Measurements from ENCODE around the gene GTF3C5. TPM values are rescaled to one million over a fixed set of nuclear protein-coding genes. Genes with fewer than 3 reads are reported as not detected.

The GTF3C5 gene
- total and polyA plus RNA-seq, 2 experiments from 2014 or later = 52.5 to 66.0 TPM

GRCh38 chr9:133014696-133015095 is 16.1 kb upstream of the GTF3C5 start:
- Histone ChIP-seq H3K4me1 (ENCODE audit: insufficient read depth) (no peaks in the 10 kb centered on the region), H3K36me3 (replicated peaks; ENCODE audit: insufficient read depth, low read depth) (no peaks in the 10 kb centered on the region), H3K4me3 (no peak overlapping the region), H3K9me2 (replicated peaks; ENCODE audit: insufficient read depth) (no peaks in the 10 kb centered on the region), H3K27me3 (no peaks in the 10 kb centered on the region), H4K20me1 (ENCODE audit: insufficient read depth, poor library complexity, severe bottlenecking) (no peaks in the 10 kb centered on the region), H2AFZ (no peak overlapping the region), H3K4me2 (no peak overlapping the region), H3K27ac (no peak overlapping the region), H3K9me3 (ENCODE audit: low read depth) (no peaks in the 10 kb centered on the region), H3K79me2 (no peaks in the 10 kb centered on the region)
- TF ChIP-seq EZH2 (IDR thresholded peaks at IDR 0.05; ENCODE audit: borderline replicate concordance) (no peak), EZH2phosphoT487 (IDR thresholded peaks at IDR 0.05; ENCODE audit: low read depth, severe bottlenecking, unreplicated experiment) (no peak), CTCF (IDR thresholded peaks at IDR 0.05; ENCODE audit: poor library complexity) (no peak)
- no peak for DNase-seq (ENCODE audit: low spot score)
- 84% methylated on average over 5 of the region's 5 CpGs for WGBS (ENCODE audit: low lambda C conversion rate, missing lambda C conversion rate)

- no peak for DNase-seq (ENCODE audit: low spot score)
- no peaks in the 10 kb centered on the region for H3K36me3 ChIP-seq (replicated peaks; ENCODE audit: insufficient read depth, low read depth)
- H2AFZ ChIP-seq = no peak overlapping the region
Observed at GRCh38 chr9:133023117-133023890, 7.5 kb upstream of the GTF3C5 start.

GRCh38 chr9:133026426-133026825 is 4.4 kb upstream of the GTF3C5 start:
- 70% methylated on average over 3 of the region's 3 CpGs for WGBS (ENCODE audit: low lambda C conversion rate, missing lambda C conversion rate)
- TF ChIP-seq CTCF (IDR thresholded peaks at IDR 0.05; ENCODE audit: poor library complexity) = no peak
- no peak for TF ChIP-seq EZH2 (IDR thresholded peaks at IDR 0.05; ENCODE audit: borderline replicate concordance)
- no peak for TF ChIP-seq EZH2phosphoT487 (IDR thresholded peaks at IDR 0.05; ENCODE audit: low read depth, severe bottlenecking, unreplicated experiment)
- H3K9me2 ChIP-seq (replicated peaks; ENCODE audit: insufficient read depth) = no peaks in the 10 kb centered on the region

More at GRCh38 chr9:133023117-133023890, 7.5 kb upstream of the GTF3C5 start:
- no peaks in the 10 kb centered on the region for H3K4me1 ChIP-seq (ENCODE audit: insufficient read depth)
- TF ChIP-seq EZH2 (IDR thresholded peaks at IDR 0.05; ENCODE audit: borderline replicate concordance) = no peak
- no peak for TF ChIP-seq CTCF (IDR thresholded peaks at IDR 0.05; ENCODE audit: poor library complexity)
- TF ChIP-seq EZH2phosphoT487 (IDR thresholded peaks at IDR 0.05; ENCODE audit: low read depth, severe bottlenecking, unreplicated experiment) = no peak
- no peak overlapping the region for H3K27ac ChIP-seq
- H3K4me2 ChIP-seq = no peak overlapping the region
- WGBS (ENCODE audit: low lambda C conversion rate, missing lambda C conversion rate) = 87% methylated on average over 26 of the region's 26 CpGs
- no peaks in the 10 kb centered on the region for H3K79me2 ChIP-seq
- H3K4me3 ChIP-seq = no peak overlapping the region
- no peaks in the 10 kb centered on the region for H3K9me2 ChIP-seq (replicated peaks; ENCODE audit: insufficient read depth)
- H4K20me1 ChIP-seq (ENCODE audit: insufficient read depth, poor library complexity, severe bottlenecking) = no peaks in the 10 kb centered on the region
- H3K9me3 ChIP-seq (ENCODE audit: low read depth) = no peaks in the 10 kb centered on the region
- H3K27me3 ChIP-seq = no peaks in the 10 kb centered on the region

More at GRCh38 chr9:133026426-133026825, 4.4 kb upstream of the GTF3C5 start:
- H3K27me3 ChIP-seq = no peaks in the 10 kb centered on the region
- no peak overlapping the region for H3K4me3 ChIP-seq
- no peak overlapping the region for H2AFZ ChIP-seq
- H3K79me2 ChIP-seq = peaks cover 11% of the 10 kb centered on the region
- H3K27ac ChIP-seq = no peak overlapping the region
- no peaks in the 10 kb centered on the region for H3K36me3 ChIP-seq (replicated peaks; ENCODE audit: insufficient read depth, low read depth)
- no peak overlapping the region for H3K4me2 ChIP-seq
- H3K9me3 ChIP-seq (ENCODE audit: low read depth) = no peaks in the 10 kb centered on the region
- no peak for DNase-seq (ENCODE audit: low spot score)
- H4K20me1 ChIP-seq (ENCODE audit: insufficient read depth, poor library complexity, severe bottlenecking) = no peaks in the 10 kb centered on the region
- peaks cover 6% of the 10 kb centered on the region for H3K4me1 ChIP-seq (ENCODE audit: insufficient read depth)

All from hepatocyte (in vitro differentiated cells).